HuH-7.5 (cell line): Measurements from ENCODE around the gene HOXC6.

Experiments used
- DNase-seq: peaks from one replicate; pipeline ENCODE4 v3.0.0; 2011; ENCODE audit warnings: low spot score

Gene HOXC6

DNA sequence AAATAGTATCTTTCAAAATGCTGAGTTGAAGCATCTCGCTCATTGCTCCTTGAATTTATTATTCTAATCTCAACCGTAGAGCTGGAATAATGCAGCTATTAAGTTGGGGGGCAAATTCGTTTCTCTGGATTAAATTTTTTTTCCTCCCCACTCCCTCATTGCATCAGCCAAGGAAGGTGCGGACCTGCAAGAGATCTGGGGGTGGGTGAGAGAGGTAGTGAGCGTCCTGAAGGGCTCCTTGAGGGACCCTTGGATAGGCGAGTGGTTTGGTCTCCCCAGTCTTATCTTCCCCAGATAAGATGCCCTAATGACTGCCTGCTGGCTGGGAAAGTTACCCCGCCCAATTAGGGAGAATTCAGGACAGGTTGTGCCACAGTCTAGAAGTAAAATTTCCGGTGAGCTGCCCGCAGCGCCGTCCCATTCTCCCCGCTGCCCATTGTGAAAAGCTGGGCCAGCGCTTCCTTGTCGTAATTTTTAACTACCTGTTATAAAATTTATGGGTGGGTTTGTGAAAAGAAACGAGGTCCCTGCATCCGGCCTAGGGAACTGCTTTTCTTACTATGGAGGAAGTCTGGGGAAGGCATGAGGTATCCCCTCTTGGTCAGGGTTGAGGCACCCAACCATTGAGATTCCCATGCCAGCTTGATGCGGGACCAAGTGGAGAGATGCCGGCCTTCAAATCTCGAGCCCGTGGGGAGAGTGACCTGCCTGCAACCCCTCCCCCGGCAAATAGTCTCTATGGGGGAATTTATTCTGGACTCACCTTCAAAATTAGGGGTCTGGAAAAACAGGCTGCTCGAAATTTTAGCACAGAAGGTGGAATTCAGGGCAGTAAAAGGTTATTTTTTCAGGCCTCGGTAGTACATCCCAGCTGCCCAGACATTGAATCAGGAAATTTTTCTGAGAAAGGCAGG, 13.0 kb upstream of the HOXC6 start:
- no peak for DNase-seq

DNA sequence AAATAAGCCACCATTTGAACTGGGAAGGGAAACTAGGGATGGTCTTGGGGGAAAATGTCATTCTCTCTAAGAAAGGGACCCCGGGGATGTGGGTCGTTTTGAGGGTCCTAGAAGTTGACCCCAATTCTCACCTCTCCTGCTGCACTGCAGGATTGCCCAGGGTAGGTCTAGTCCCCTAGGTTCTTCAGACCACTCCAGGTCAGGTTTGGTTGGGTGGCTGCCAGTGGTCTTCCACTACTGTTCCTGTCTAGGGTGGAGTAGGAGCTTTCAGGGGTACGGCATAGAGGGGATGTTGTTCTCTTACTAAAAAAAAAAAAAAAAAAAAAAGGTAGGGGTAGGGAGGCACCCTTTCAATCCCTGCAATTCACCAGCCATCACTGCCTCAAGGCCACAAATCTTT, 12.2 kb upstream of the HOXC6 start:
- DNase-seq, result no peak

DNA sequence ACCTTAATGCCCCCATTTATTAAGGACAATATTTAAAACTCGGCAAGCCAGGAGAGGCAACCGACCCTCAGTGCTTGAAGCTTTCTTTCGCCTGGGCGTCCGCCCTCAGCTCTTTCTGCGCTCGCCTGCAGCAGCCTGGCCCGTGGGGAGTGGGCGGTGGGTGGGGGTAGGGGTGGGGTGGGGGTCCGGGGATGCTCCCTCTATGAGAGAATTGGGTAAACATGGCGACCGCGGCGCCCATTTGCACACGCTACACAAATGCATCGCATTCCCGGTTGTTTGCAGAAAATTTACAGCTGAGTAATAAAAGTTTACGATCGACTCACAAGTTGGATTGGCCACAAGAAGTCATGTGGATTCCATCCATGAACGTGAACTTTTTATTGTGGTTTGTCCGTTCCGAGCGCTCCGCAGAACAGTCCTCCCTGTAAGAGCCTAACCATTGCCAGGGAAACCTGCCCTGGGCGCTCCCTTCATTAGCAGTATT, 11.7 kb upstream of the HOXC6 start:
- DNase-seq, result no peak

DNA sequence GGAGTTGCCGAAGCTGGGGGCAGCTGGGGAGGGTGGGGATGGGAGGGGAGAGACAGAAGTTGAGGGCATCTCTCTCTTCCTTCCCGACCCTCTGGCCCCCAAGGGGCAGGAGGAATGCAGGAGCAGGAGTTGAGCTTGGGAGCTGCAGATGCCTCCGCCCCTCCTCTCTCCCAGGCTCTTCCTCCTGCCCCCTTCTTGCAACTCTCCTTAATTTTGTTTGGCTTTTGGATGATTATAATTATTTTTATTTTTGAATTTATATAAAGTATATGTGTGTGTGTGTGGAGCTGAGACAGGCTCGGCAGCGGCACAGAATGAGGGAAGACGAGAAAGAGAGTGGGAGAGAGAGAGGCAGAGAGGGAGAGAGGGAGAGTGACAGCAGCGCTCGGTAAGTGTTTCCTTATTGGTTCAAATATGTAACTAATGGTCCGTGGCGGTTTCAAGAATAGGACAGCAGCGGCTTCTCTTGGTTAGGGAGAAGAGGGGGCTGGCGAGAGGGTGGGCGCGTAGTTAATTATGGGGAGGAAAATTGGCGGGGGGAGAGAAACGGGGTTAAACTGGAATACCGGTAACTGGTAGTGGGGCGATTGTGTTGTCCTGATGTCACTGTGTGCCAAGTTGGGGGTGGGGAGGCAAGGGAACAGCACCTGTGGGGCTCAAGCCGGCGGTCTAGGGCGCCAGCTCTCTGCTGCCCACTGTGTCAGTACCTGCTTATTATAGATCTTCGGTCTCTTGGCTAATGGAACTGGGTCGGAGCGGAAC, 11.0 kb upstream of the HOXC6 start:
- peak; percentile 81 for DNase-seq

DNA sequence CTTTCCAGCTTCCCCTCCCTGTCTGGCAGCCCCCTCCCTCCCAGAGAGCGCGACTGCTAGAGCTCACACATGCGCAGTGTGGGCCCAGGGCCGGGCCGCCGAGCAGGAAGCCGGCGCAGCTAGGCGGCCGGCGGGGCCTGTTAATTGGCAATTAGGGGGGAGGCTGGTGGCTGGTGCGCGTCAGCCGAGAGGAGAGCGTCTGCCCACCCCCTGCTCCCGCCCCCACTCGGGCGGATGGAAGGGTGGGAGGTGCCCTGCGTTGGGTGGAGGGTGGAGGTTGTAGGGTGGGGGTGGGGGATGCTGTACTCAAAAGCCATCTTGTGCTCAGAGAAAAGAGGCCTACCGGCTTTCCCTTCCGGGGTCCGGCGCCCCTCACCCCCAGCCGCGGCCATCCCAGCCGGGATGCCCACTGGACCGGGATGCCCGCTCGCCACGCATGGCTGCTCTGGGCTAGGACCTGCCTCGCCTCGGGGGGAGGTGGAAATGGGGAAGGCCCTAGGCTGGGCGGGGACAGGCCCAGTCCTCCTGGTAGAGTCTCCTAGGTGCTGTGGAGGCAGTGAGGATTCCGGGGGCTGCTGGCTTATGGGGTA, 10.3 kb upstream of the HOXC6 start:
- DNase-seq, result peak; percentile 98

DNA sequence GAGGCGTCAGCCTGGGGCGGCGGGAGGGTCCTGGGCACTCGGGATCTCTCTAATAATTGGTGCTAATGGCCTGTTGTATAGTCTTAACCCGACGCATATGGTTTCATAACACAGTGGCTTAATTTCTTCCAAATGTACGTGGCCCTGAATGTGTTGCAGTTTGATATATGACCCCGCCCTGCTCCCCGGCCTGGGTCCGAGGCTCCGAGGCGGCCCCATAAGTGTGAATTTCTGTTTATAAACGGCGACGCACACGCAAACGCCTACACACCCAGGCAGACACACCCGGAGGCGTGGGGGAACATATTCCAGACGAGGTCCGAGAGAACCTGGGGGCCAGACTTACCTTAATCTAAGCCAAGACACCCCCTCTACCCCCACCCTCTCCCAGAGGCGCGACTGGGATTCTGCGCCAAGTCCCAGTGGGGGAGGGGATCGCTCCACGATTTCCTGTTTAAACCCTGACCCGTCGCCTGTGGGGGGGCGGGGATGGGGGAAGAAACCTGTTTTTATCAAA, 9.7 kb upstream of the HOXC6 start:
- no peak for DNase-seq

DNA sequence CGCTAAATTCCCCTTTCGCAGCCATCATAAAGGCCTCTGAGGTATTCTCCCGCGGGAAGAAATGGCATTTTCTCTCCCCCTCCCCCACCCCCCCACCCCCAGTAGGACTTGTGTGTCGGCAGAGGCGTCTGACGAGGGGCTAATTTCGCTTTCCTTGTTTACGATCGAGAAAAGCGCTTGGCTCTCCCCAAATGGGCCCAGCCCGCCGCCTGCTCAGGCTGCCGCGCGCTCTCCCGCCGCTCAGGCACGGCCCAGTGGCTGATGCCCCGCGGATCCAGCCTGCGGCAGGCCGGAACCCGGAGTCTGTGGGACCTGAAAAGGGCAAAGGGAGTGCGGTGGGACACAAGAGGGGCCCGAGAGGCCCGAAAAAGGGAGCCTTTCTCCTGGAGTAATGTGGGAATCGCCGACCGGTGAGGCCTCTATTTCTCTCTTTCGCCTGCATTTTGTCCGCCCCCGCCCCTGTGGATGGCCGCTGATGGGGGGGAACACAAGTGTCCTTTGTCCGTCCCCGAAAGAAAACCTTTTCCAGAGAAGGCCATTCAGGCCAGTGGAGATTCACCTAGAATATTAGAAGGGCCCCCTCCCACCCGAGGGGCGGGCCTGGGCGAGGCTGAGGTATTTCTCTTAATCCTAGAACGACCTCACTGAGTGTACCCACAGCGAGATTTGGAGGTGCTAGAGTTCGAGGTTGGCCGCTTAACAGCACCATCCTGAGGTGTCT, 9.0 kb upstream of the HOXC6 start:
- DNase-seq, result no peak

DNA sequence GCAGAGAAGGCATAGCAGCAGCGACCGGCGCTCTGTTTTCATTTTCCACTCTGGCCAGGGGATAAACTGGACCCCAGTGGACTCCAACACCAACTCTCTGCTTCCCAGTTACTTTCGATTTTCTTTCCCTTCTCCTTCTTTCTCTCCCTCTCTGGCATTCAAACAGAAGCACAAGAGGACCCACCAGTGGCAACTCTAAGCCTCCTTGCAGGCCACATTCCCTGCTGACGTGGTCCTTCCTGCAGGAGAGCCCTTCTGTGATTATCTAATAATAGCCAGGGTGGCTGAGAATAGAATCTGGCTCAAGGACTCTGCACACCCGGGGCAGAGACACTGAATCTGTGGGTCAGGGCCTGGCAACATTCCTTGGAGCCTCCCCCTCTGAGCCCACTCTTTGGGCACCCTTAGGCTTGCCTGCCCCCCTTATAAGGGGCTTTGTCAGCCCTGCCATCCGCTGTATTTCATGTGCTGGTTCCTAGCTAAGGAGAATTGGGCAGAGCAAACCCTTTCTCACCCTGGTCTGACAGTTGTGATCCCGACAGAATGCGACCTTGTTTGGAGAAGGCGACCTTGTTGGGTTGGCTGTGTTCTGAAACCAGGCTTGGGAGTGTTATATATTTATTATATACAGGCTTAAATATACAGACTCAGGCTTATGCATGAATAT, 8.2 kb upstream of the HOXC6 start:
- DNase-seq, result no peak

DNA sequence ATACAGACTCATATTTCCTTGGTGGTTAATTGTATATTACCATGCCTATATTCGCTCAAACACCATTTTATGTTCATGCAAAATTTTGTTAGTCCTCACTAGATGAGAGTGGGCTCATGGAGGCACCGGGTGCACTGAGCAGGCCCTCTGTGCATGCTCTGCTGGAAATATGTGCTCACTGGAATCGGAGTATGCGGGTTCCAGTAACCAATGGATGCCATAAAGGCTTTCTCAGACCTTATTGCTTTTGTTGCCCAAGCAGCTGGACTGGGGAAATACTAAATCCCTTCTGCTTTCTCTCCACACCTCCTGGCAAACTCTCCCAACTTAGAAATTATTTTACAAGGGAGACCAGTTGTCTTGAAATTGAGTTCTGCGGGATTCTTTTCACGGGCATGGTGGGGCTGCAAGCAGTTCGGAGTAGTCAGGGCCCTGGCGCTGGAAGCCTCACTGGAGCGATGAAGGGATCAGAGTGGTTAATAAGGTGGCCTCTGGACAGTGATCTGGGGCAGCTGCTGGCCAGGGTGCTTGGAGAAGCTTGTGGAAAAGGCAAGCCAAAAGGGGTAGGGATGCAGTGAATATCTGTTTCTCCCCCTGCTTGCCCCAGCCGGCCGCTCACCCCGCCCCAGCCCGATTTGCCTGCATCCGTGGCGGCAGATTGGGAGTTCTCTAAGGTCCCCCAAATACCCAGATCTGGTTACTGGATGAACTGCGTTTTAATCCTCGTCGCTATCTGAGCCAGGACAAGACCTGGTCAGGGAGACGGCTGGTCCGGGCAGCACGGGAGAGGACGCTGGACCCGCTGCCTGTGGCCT, 7.4 kb upstream of the HOXC6 start:
- DNase-seq, result no peak

DNA sequence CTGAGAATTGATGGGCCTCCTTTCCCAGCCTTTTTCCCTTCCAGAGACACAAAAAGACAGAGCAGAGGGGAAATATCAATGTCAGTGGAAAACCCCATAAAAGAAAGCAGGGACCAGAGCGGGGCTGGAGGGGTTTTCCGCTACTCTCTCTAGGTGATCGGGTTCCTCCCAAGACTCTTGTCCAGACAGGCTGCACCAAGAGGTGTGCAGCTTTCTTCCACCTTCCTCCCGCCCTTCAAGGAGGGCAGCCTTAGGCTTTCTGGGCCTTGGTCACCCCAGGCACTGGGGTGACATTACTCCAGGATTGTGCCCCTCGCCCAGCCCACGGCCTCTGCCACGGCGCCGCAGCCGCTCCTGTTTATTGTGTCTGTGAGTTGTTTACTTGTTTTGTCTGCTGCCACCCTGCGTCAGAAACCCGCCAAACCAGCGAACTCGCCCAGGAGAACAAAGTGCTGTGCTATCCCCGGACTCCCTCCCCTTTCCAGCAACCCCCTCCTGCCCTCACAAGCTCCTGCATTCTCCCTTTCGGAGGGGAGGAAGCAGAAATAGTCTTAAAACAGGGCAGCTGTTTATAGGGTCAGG, 6.7 kb upstream of the HOXC6 start:
- DNase-seq, result no peak

DNA sequence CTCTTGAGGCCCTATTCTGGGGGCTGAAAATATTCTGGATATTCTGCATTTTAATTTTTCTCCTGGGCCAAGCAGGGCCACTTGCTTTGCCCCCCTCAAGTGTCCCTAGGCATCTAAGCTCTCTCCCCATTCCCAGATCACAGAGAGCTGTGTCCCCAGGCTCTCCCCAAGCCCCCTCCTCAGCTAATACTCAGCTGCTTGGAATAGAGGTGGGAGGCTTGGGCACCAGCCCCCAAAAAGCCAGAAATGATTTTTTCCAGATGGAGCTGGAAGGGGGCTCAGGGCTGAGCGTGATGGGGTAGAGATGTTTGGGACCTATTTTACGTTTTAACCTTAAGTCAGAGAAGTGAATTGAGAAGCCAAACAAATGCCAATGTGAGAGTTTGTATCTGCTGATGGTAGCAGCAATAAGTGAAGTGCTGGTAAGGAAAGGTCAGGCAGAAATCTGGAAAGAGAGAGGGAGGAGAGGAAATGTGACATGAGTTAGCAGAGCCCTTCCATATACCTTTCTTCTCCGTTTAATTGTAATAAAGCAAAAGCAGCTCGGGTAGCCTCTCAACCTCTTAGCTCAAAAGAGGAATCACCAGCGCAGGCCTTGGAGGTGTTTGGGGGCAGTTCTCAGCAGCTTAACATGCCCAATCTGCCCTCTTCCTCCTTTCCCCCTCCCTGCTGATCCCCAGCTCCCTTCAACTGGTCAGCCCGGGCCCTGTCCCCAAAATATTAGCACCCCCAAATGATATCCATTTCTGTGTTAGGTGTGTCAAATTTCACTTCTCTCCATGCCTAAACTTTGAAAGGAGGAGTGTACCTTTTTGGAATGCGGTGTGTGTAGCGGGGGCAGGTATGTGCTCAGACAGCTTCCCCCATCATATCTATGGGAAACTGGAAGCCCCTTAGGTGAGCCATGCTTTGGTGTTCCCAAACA, 5.0 kb upstream of the HOXC6 start:
- DNase-seq, result no peak

DNA sequence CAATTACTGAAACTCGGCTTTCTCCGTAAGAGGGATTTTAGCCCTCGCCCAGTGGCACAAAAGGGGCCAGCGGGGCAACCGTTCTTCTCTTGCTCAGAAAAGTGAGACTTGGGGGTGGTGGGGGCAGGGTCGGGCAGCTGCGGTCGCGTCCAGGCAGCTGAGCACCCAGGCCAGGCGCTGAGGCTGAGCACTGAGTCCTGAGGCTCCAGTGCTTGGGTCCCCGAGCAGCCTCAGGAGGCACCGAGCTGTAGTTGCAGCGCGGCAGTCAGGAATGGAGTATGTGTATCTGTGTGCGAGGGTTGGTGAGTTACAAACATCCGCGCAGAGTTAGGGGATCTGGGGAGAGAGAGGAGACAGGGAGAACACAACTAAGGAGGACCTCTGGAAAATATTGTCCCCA, 4.1 kb upstream of the HOXC6 start:
- no peak for DNase-seq

DNA sequence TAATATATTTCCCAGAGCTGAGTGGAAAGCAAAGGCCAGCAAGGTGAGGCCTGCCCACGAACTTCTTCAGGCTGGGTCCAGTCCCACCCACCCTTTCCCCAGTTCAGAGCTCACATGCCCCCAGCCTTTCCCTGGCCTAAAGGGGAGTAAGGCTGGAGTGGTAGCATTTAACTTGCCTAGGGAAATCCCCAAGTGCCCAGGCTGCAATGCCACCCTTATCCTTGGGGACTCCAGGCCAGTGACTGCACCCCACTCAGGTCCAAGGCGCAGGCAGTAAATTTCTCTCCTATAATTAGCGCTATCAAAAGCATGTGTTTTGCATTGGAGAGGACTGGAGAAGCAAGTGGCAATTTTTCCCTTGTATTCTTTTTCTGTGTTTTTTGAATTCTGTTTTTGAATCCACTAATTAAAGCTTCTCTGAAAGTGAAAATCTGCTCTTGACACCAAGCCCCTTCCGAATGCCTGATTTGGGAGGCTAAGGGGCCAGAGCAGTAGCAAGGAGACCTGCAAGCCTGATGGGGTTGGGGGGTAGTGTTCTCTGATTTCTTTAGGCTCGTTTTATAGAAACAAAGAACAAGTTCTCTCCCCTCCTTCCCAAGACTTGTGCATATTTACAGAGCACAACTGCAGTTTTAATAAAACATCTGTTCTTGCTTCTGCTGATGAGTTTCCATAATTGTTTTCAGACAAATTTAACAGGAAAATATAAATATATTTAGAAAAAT, 3.5 kb upstream of the HOXC6 start:
- DNase-seq, result no peak

DNA sequence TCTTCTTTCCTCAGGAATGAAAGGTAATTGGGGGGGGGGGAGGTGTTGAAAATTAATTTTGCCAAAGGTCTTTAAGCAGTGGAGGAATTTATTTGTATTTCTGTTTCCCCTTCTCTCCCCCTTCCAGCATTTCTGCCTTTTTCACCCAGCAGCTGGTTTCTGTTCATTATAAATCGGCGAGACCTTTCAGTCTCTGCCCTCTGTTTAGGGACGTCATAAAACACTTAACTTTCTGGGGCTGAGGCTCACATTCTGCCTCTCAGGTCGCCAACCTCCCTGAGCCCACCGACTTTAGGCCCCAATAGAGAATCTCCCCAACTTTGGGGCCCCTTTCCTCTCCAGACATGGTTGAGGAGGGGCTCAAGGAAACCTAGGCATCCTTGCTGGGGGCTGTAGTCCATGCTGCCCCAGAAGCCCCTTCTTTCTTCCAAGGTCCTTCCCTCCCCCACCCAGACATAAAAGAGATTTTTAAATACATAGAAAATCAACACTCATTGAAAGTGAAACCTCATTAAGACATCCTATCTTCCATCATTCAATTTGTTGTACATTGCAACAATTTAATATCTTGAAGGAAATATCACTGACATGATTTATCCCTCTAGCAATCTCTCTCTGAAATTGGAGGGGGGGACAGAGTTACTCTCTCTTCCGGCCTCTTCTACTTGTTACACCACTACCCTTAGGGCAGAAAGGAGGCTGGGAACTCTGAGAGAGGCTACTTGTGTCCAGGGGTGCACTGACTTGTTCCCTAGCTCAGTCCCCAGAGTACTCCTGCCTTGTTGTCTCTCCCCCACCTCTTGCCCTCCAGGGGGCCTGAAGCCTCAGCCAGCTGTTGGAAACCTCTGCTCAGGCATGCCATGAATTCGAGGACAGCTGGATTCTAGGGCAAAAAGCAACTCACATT, 2.5 kb upstream of the HOXC6 start:
- no peak for DNase-seq

DNA sequence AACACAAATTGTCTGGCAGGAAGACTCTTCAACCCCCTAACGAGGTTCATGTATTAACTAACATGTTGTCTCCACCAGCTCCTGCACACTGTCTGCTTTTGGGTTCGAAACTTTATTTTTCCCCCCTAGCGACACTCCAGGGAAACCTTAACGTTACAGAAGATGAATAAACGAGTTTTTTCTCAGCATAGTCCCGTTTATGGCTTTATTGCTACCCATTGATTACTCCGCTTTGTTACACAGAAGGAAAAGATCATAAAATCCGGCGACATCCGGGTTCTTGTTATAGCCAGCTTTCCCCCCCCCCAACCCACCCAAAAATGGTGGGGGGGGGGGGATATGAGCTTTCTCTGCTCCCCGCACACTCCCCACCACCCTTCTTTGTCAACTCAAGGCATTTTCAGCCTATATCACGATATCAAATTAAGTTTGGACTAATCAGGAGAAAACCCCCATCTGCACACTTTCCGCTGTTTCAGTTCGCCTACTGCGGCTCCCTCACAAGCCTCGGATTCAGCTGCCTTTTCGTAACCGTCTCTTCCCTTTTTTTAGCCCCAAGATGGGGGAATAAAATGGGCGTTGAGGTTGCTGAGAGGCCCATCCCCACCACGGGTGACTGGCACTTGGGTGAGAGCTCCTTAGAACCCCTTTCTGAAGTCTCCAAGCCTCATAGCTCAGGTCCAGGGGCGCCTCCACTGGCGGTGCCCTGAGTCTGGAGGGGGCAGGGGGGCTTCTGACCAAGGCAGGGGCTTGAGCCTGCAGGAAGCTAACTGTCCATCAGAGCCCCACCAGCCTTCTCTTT, 1.4 kb upstream of the HOXC6 start:
- DNase-seq, result no peak

DNA sequence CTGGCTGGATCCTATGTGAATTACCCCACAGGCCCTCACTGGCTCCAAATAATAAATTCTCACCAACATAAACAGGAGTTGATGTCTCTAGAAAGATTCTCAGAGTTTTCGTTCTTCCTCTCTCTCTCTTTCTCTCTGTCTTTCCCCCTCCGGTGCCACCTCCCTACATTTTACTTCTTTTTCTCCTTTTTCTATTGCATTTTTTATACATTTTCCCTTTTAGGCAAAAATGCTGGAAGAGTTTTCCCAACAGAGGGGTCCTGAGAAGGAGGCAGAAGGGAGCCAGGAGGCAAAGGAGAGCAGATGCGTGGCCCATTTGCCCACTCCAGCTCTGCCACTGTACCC, 826 bp upstream of the HOXC6 start:
- DNase-seq, result no peak
